NCI-H1417 treated with DMSO at 0.1 percent for 48 hours (cell line): ENCODE data around the gene ARHGEF19.
A peak's percentile ranks its signal among the peaks of the same experiment; 100 is the strongest.
"Not testable (repeated sequence)": the region's sequence is repeated elsewhere in the genome, so short reads cannot be mapped to it uniquely, and the experiment has no call there.

Experiments used
- DNase-seq: peaks from one replicate; lab custom pipeline; 2025; lab: John Stamatoyannopoulos, UW

The ARHGEF19 gene

GRCh38 chr1:16212251-16212961 lies at the start of gene ARHGEF19:
TSS of gene ARHGEF19 (minus strand) at chr1:16212652. CDS start at chr1:16209054, 3,598 bp downstream.
- DNase-seq, result peak; percentile 15

- no peak for DNase-seq
Measured at GRCh38 chr1:16262067-16262466, 49.6 kb upstream of the ARHGEF19 start.

GRCh38 chr1:16260814-16261213 lies 48.4 kb upstream of the ARHGEF19 start:
- no peak for DNase-seq

GRCh38 chr1:16258591-16259135 lies 46.2 kb upstream of the ARHGEF19 start:
- DNase-seq, result no peak

GRCh38 chr1:16257968-16258367 lies 45.5 kb upstream of the ARHGEF19 start:
- no peak for DNase-seq

- DNase-seq, result not testable (repeated sequence)
Measured at GRCh38 chr1:16257556-16257955, 45.1 kb upstream of the ARHGEF19 start.

- DNase-seq, result no peak
Measured at GRCh38 chr1:16256478-16256877, 44.0 kb upstream of the ARHGEF19 start.

GRCh38 chr1:16254263-16254928 lies 41.9 kb upstream of the ARHGEF19 start:
- DNase-seq, result no peak

GRCh38 chr1:16253332-16253922 lies 41.0 kb upstream of the ARHGEF19 start:
- DNase-seq, result no peak

- no peak for DNase-seq
Measured at GRCh38 chr1:16252912-16253311, 40.5 kb upstream of the ARHGEF19 start.

- no peak for DNase-seq
Measured at GRCh38 chr1:16251381-16251780, 38.9 kb upstream of the ARHGEF19 start.

GRCh38 chr1:16250524-16251251 lies 38.2 kb upstream of the ARHGEF19 start:
- no peak for DNase-seq

GRCh38 chr1:16249596-16250241 lies 37.3 kb upstream of the ARHGEF19 start:
- DNase-seq, result no peak

- DNase-seq, result peak; percentile 90
Measured at GRCh38 chr1:16248603-16249516, 36.4 kb upstream of the ARHGEF19 start.

- DNase-seq, result no peak
Measured at GRCh38 chr1:16248007-16248436, 35.6 kb upstream of the ARHGEF19 start.

GRCh38 chr1:16247441-16247840 lies 35.0 kb upstream of the ARHGEF19 start:
- DNase-seq, result no peak

- no peak for DNase-seq
Measured at GRCh38 chr1:16246961-16247360, 34.5 kb upstream of the ARHGEF19 start.

GRCh38 chr1:16246239-16246638 lies 33.8 kb upstream of the ARHGEF19 start:
- DNase-seq, result not testable (repeated sequence)

- no peak for DNase-seq
Measured at GRCh38 chr1:16245476-16246196, 33.2 kb upstream of the ARHGEF19 start.
